ENCODE measurements around the gene LCE3B. TPM values are rescaled to one million over a fixed set of nuclear protein-coding genes. Genes with fewer than 3 reads are reported as not detected.

The LCE3B gene
- total RNA-seq, 4 donors from 2014 or later = not detected

GRCh38 chr1:152596986-152597385, 16.6 kb upstream of the LCE3B start:
- no peaks in the 10 kb centered on the region for H3K4me1 ChIP-seq
- TF ChIP-seq EP300 (IDR thresholded peaks at IDR 0.05) (no peak), POLR2A (IDR thresholded peaks at IDR 0.05; ENCODE audit: low read depth) (no peak), POLR2AphosphoS5 (IDR thresholded peaks at IDR 0.05) (no peak)
- H3K9me3 ChIP-seq = peaks cover 0 to 5% (median 0%) of the 10 kb centered on the region in 4 donors
- no CpG with 5 or more reads among the region's 2 CpGs for WGBS
- H3K4me3 ChIP-seq = no peak overlapping the region
- H3K27ac ChIP-seq (replicated peaks in 1 of 4) = no peak overlapping the region
- H3K36me3 ChIP-seq = no peaks in the 10 kb centered on the region
- intact Hi-C loops (cut with DNase I) = no loop called here
- DNase-seq (ENCODE audit: extremely low spot score) = no peak
- no peaks in the 10 kb centered on the region for H3K27me3 ChIP-seq

DNA sequence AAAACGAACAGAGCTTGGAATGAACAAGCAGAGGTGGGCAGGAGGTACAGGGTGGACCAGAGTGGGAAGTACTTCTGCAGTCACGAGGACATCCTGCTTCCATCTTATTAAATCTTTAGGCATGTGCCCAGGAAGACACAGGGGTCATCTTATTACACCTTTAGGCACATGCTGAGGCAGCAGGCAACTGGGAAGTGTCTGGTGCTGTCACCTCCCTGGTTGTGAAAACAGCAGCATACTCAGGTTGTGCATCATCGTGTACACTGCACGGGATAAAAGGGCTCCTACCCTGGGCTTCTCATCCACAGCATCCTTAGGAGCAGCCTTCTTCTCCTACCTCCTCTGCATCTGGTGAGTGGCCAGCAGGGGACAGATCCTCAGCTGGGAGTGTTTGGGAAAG, 13.7 kb upstream of the LCE3B start, which contains the start of gene LCE3C:
TSS of gene LCE3C (plus strand) at position 301 of the 400 bp plus-strand sequence. CDS start 498 bp downstream, outside the sequence.
- Histone ChIP-seq H3K9me3 (peaks cover 0 to 5% (median 0%) of the 10 kb centered on the region in 4 donors), H3K27ac (replicated peaks in 1 of 4) (no peak within 1 kb of the TSS), H3K4me1 (no peaks in the 10 kb centered on the region), H3K4me3 (no peak within 1 kb of the TSS), H3K27me3 (no peaks in the 10 kb centered on the region), H3K36me3 (no peaks in the 10 kb centered on the region)
- no peak for DNase-seq (ENCODE audit: extremely low spot score)
- intact Hi-C loops (cut with DNase I) = no loop called here
- WGBS = no CpG with 5 or more reads among the region's 4 CpGs
- TF ChIP-seq, protein P1, sequence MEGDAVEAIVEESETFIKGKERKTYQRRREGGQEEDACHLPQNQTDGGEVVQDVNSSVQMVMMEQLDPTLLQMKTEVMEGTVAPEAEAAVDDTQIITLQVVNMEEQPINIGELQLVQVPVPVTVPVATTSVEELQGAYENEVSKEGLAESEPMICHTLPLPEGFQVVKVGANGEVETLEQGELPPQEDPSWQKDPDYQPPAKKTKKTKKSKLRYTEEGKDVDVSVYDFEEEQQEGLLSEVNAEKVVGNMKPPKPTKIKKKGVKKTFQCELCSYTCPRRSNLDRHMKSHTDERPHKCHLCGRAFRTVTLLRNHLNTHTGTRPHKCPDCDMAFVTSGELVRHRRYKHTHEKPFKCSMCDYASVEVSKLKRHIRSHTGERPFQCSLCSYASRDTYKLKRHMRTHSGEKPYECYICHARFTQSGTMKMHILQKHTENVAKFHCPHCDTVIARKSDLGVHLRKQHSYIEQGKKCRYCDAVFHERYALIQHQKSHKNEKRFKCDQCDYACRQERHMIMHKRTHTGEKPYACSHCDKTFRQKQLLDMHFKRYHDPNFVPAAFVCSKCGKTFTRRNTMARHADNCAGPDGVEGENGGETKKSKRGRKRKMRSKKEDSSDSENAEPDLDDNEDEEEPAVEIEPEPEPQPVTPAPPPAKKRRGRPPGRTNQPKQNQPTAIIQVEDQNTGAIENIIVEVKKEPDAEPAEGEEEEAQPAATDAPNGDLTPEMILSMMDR (IDR thresholded peaks at IDR 0.05) = no peak
- TF ChIP-seq POLR2AphosphoS5 (IDR thresholded peaks at IDR 0.05) = no peak
- no peak for TF ChIP-seq POLR2A (IDR thresholded peaks at IDR 0.05; ENCODE audit: low read depth)
- TF ChIP-seq EP300 (IDR thresholded peaks at IDR 0.05) = no peak

- WGBS = 63% methylated on average over 3 of the region's 3 CpGs
- H3K27ac ChIP-seq (replicated peaks in 1 of 4) = no peak overlapping the region
- no peaks in the 10 kb centered on the region for H3K36me3 ChIP-seq
Observed at GRCh38 chr1:152621993-152622392, 8.4 kb downstream of the LCE3B start.

DNA sequence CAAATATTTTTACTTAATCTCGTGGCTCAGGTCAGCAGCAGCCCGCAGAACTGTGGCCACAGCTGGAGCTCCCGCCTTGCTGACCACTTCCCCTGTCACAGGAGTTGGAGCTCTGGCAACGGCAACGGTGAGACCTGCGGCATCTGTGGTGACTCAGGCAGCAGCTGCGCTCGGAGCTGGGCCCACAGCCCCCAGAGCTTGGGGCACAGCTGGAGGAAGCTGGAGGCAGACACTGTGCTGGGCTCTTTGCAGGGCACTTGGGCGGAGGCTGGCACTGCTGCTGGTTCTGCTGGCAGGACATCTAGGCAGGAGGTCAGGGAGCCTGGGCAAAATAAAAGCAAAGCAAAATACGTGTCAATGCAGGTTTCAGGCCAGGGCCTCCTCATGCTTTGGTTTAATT, 9.2 kb downstream of the LCE3B start, which contains the start of gene LCE3A:
TSS of gene LCE3A (minus strand) at position 301 of the 400 bp plus-strand sequence. CDS start at position 301, 0 bp downstream.
- no peaks in the 10 kb centered on the region for H3K4me1 ChIP-seq
- no peak within 1 kb of the TSS for H3K27ac ChIP-seq (replicated peaks in 1 of 4)
- DNase-seq (ENCODE audit: extremely low spot score) = peak; percentile 85
- WGBS = 66% methylated on average over 3 of the region's 10 CpGs
- H3K27me3 ChIP-seq = peaks cover 0 to 14% (median 0%) of the 10 kb centered on the region in 4 donors
- intact Hi-C loops (cut with DNase I) = no loop called here
- H3K9me3 ChIP-seq = peaks cover 0 to 24% (median 19%) of the 10 kb centered on the region in 4 donors
- H3K4me3 ChIP-seq = no peak within 1 kb of the TSS
- no peaks in the 10 kb centered on the region for H3K36me3 ChIP-seq
- TF ChIP-seq EP300 (IDR thresholded peaks at IDR 0.05) = no peak
- no peak for TF ChIP-seq POLR2A (IDR thresholded peaks at IDR 0.05; ENCODE audit: low read depth)
- no peak for TF ChIP-seq POLR2AphosphoS5 (IDR thresholded peaks at IDR 0.05)
- TF ChIP-seq, protein P1 (IDR thresholded peaks at IDR 0.05) = no peak

More at GRCh38 chr1:152621993-152622392, 8.4 kb downstream of the LCE3B start:
- intact Hi-C loops (cut with DNase I) = no loop called here
- peak; percentile 70 for DNase-seq (ENCODE audit: extremely low spot score)
- H3K4me3 ChIP-seq = no peak overlapping the region
- TF ChIP-seq POLR2A (IDR thresholded peaks at IDR 0.05; ENCODE audit: low read depth) (no peak), EP300 (IDR thresholded peaks at IDR 0.05) (no peak), POLR2AphosphoS5 (IDR thresholded peaks at IDR 0.05) (no peak)
- TF ChIP-seq, protein P1 (IDR thresholded peaks at IDR 0.05) = no peak
- H3K27me3 ChIP-seq = peaks cover 0 to 14% (median 0%) of the 10 kb centered on the region in 4 donors
- H3K9me3 ChIP-seq = peaks cover 0 to 29% (median 22%) of the 10 kb centered on the region in 4 donors
- H3K4me1 ChIP-seq = no peaks in the 10 kb centered on the region

DNA sequence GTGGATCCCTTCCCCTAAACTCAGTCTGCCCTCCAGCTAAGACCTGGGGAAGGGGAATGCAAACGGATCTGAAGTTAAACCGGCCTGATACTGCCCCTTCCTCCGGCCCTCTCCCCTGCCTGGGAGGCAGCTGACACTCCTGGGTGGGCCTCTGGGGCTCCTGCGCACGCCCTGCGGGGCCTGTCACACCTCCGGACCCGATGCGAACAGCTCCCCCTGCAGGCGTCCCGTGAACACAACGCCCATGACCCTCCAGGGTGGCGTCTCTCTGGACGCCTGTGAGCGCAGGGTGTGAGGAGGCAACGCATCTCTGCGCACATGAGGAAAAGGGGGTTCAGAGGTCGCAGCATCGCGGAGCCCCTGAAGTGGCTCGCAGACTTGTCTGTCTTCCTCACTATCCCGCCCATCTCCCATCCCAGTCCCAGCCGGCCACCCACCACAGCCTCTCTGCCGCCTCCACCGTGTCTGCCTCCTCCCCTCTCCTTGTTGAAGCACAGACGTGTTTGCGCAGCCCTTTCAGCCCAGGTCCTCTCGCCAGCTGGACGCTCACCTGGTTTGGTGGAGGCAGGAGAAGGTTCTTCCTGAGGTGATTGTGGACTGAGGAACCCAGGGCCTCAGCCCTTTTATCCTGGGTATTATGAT, 9.7 kb downstream of the LCE3B start:
- TF ChIP-seq EP300 (IDR thresholded peaks at IDR 0.05) (no peak), POLR2AphosphoS5 (IDR thresholded peaks at IDR 0.05) (no peak), POLR2A (IDR thresholded peaks at IDR 0.05; ENCODE audit: low read depth) (no peak)
- TF ChIP-seq, protein P1 (IDR thresholded peaks at IDR 0.05) = no peak
- H3K9me3 ChIP-seq = peaks cover 0 to 19% (median 14%) of the 10 kb centered on the region in 4 donors
- no peaks in the 10 kb centered on the region for H3K36me3 ChIP-seq
- peaks cover 0 to 14% (median 0%) of the 10 kb centered on the region in 4 donors for H3K27me3 ChIP-seq
- H3K4me1 ChIP-seq = no peaks in the 10 kb centered on the region
- no peak overlapping the region for H3K27ac ChIP-seq (replicated peaks in 1 of 4)
- 32% methylated on average over 15 of the region's 29 CpGs for WGBS
- DNase-seq (ENCODE audit: extremely low spot score) = peak; percentile 31
- no peak overlapping the region for H3K4me3 ChIP-seq
- intact Hi-C loops (cut with DNase I) = no loop called here
